Measurements from ENCODE around the gene NUTM2F.
"Not testable (repeated sequence)": the region's sequence is repeated elsewhere in the genome, so short reads cannot be mapped to it uniquely, and the experiment has no call there.

- not testable (repeated sequence) for TF ChIP-seq ZNF48 (tag by site-specific recombination; IDR thresholded peaks at IDR 0.05); CTCF (tag by site-specific recombination; IDR thresholded peaks at IDR 0.05); ZNF24 (tag by site-specific recombination; IDR thresholded peaks at IDR 0.05); ZNF274 (IDR thresholded peaks at IDR 0.05; ENCODE audit: low read length); ZNF274 (tag by site-specific recombination; IDR thresholded peaks at IDR 0.05; ENCODE audit: borderline replicate concordance); ZNF354C (tag by site-specific recombination; IDR thresholded peaks at IDR 0.05; ENCODE audit: borderline replicate concordance, low read depth); ZNF416 (tag by site-specific recombination; IDR thresholded peaks at IDR 0.05); ZNF776 (tag by site-specific recombination; IDR thresholded peaks at IDR 0.05; ENCODE audit: borderline replicate concordance); ZNF449 (tag by site-specific recombination; IDR thresholded peaks at IDR 0.05); ZNF155 (tag by site-specific recombination; IDR thresholded peaks at IDR 0.05)
Measured at GRCh38 chr9:94328544-94328943, at the start of gene NUTM2F.
